GM12872 (cell line): ENCODE results near the gene NKAPD1.

Experiments
- CTCF ChIP-seq: IDR thresholded peaks from 3 replicates; pipeline ENCODE4 v1.5.1; 2011; ENCODE audit warnings: low read depth, mild to moderate bottlenecking, low read length, moderate library complexity; ENCODE audit not compliant: insufficient read depth

Gene NKAPD1

GRCh38 chr11:112097734-112098528 is 23.8 kb downstream of the NKAPD1 start:
- TF ChIP-seq CTCF: no peak

GRCh38 chr11:112100462-112100861 is 26.4 kb downstream of the NKAPD1 start:
- no peak for TF ChIP-seq CTCF

GRCh38 chr11:112103446-112103845 is 29.3 kb downstream of the NKAPD1 start:
- TF ChIP-seq CTCF: no peak

- no peak for TF ChIP-seq CTCF
Measured at GRCh38 chr11:112106070-112106469, 32.0 kb downstream of the NKAPD1 start.

GRCh38 chr11:112113539-112114457 is 39.7 kb downstream of the NKAPD1 start:
- peak; percentile 80 for TF ChIP-seq CTCF

- no peak for TF ChIP-seq CTCF
Measured at GRCh38 chr11:112114460-112114859, 40.4 kb downstream of the NKAPD1 start.

- no peak for TF ChIP-seq CTCF
Measured at GRCh38 chr11:112115386-112115785, 41.3 kb downstream of the NKAPD1 start.
